HG02642 (cell line): Measurements from ENCODE around the gene RHOBTB3.
"Not testable (repeated sequence)": the region's sequence is repeated elsewhere in the genome, so short reads cannot be mapped to it uniquely, and the experiment has no call there.

Experiments used
- ATAC-seq: cut with Tn5 transposase; IDR thresholded peaks from one replicate; pipeline ENCODE4 v1.9.1; 2021; ENCODE audit warnings: mild to moderate bottlenecking; ENCODE audit not compliant: unreplicated experiment, poor library complexity

Gene RHOBTB3

GRCh38 chr5:95712347-95712958 lies 18.7 kb upstream of the RHOBTB3 start:
- ATAC-seq = no peak

DNA sequence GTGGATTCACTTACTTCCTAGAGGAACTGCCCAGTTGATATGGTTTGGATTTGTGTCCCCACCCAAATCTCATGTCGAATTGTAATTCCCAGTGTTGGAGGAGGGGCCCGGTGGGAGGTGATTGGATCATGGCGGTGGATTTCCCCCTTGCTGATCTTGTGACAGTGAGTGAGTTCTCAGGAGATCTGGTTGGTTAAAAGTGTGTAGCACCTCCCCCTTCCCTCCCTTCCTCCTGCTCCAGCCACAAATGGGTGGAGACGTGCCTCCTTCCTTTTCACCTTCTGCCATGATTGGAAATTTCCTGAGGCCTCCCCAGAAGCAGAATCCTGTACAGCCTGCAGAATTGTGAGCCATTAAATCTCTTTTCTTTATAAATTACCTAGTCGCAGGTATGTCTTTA lies 17.9 kb upstream of the RHOBTB3 start:
- not testable (repeated sequence) for ATAC-seq

- no peak for ATAC-seq
These were observed 17.0 kb upstream of the RHOBTB3 start for GRCh38 chr5:95713960-95714710.

GRCh38 chr5:95715799-95716461 lies 15.2 kb upstream of the RHOBTB3 start:
- no peak for ATAC-seq

GRCh38 chr5:95717439-95717838 lies 13.7 kb upstream of the RHOBTB3 start:
- ATAC-seq = no peak

DNA sequence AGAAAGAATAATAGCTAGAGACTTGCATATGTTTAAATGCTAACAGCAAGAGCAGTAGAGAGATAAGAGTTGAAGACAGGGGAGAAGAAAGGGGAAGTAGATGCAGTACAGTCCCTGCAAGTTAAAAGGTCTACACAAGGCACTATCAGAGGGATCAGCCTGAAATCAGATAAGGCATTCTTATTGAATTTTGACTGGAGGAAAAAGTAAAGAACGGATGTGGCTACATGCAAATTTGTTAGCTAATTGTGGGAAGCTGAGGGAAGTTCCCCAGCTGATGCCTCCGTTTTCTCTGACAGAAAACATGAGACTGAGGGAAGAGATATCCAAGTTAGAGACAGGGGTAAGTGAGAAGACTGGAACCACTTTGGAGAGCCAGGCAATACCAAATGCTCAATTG lies 12.9 kb upstream of the RHOBTB3 start:
- peak; percentile 87 for ATAC-seq

DNA sequence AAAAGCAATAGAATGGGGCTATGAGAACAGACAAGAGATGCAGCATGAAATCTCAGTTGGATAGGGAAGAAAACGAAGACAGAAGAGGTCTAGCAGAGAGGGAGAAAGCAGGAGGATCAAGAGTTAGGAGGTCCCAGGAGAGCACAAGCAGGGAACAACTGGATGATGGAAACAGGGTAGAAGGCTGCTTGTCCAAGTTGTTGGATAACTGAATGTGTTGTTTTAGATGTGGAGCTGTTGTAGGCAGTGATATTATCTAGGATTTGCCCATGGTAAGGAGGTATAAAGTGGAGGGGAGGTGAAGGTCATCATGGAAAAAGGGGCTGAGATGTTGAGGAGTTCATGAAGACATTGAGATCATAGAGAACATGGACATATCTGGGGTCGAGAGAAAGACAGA lies 12.4 kb upstream of the RHOBTB3 start:
- ATAC-seq = no peak

GRCh38 chr5:95720094-95720786 lies 10.9 kb upstream of the RHOBTB3 start:
- no peak for ATAC-seq

- ATAC-seq = no peak
These were observed 9.4 kb upstream of the RHOBTB3 start for GRCh38 chr5:95721582-95722295.

DNA sequence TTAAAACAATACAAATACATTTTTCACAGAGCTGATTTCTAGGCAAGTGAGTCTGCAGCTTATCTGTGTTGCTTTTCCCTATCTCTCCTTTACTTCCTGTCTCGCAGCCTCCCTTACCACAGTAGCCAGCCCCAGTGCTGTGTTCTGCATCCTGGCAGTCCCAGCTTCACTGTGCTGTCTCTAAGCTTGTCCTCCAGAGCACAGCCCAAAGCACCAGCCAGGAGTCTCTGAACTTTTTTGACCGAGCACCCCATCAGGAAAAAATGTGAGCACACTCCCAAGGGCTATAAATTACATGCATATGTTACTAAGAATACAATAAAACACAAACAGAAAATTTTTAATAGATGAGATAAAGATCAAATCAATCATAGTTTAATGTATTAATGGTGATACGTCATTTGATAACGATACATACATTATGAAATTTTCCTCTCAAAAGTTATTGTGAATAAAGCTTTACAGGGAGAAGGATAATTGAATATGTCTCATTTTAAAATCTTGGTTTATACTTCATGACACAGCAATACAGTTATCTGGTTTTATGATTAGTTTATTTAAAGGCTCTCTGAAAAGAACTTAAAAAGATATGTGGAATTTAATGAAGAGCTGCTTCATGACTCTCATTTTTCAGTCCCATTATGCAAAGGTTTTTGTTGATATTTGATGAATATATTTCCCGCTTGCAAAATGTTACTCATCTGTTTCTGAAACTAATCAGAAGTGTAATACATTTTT lies 7.3 kb upstream of the RHOBTB3 start:
- no peak for ATAC-seq

DNA sequence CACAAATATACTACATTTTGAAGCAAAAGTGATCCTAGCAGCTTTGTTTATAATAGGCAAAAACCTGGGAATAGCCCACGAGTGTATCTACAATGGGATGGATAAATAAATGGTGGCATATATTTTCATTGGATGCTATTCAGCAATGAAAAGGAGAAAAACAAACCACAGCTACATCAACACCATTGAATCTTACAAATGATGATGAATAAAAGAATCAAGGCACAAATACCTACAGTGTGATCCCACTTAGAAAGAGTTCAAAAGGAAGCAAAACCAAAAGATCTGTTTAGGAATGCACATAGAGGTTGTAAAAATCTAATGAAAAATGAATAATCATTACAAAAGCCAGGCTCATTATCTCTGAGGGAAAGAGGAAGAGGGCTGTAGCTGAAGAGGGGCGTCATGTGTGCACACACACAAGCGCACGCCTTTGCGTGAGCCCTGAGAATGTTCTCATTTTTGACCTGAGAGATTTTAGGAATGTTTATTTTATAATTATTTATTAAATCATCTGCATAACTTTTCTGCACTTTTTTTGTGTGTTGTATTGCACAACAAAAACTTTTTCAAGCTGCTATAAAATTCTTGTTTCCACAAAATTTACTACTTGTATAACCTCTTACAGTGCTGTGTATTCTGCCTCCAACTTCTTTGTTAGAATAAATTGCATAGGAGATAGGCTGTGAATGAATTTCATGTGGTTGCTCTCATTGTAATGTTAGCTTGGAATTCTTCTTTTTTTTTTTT lies 5.9 kb upstream of the RHOBTB3 start:
- no peak for ATAC-seq

DNA sequence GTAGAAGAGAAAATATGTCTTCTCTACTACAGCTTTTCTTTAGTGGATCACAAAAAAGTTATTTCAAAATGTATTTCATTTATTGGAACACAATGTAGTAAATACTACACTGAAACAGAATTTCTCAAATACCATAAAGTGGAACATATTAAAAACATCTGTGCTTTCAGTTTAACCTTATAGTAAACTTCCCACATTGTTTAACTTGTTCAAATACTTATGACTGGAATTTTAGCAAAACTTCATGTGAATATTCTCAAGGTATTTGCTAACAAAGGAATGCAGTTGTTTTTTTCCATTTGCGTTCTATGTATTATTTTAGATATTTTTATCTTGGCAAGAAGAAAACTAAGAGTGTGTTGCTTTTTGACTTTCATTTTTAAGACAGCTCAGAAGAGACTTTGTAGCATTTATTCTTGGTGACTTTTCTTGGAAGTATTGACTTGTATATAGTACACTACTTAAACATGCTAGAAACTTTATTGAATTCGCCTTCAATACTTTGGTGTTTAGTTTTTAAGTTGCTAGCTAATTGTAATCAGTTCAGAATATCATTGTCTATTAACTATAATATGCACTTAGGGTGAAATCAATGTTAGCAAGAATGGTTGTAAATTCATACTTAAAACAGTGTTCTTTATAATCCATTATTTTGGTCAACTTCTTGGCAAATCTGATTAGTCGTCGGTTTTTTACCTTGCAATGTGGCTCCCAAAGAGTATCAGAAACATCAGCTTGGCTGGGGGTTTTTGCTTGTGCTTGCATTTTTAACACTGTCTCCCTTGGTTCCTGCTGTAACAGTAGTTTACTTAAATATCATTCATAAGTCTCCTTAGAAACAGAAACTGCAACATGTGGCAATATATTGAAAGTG lies 5.0 kb upstream of the RHOBTB3 start:
- no peak for ATAC-seq

- no peak for ATAC-seq
These were observed 4.0 kb upstream of the RHOBTB3 start for GRCh38 chr5:95726811-95727763.

DNA sequence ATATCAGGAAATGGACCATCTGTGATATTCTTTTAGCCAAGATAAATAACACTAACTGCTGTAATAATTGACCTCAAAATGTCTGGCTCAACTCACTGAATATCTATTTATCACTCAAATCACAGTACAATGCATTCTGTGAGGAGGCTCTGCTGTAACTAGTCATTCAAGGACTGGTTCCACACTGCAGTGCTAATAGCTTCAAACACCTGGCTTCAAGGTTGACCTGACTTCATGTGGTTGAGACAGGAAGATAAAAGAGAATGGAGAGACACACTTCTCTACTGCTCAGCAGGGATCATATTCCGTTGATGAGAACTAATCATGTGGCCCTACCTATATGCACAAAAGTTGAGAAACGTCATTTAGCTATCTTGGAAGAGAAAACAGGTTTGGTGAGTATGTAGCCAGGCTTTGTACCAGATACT lies 3.4 kb upstream of the RHOBTB3 start:
- peak; percentile 40 for ATAC-seq

GRCh38 chr5:95728494-95729114 lies 2.5 kb upstream of the RHOBTB3 start:
- no peak for ATAC-seq
